H1 (cell line): ENCODE data around the gene HOXD12. TPM values are rescaled to one million over a fixed set of nuclear protein-coding genes. Genes with fewer than 3 reads are reported as not detected.

Experiments used
- CBX5 ChIP-seq: fragments of 300-800, 300-1000 bp; sonication (generic); IDR thresholded peaks from 2 replicates; pipeline ENCODE4 v1.7.1; 2016; ENCODE audit warnings: antibody characterized with exemption, low read length, low read depth
- CBX8 ChIP-seq: fragments of 300-800, 300-1000 bp; sonication (generic); IDR thresholded peaks from 2 replicates; pipeline ENCODE4 v1.7.1; 2016; ENCODE audit warnings: low read depth, low read length, borderline replicate concordance
- CTCF ChIP-seq, 3 experiments: IDR thresholded peaks; 1 replicate in 2 of 3; 2 replicates in 1 of 3; pipeline versions ENCODE4 v1.5.1 to v1.6.1; 2011; ENCODE audit warnings: low read length in 3 of 3, mild to moderate bottlenecking in 3 of 3, inconsistent platforms in 2 of 3, low read depth in 1 of 3, moderate library complexity in 1 of 3; ENCODE audit not compliant: insufficient read depth in 1 of 3; ENCODE audit errors: control extremely low read depth in 1 of 3
- EGR1 ChIP-seq: IDR thresholded peaks from 2 replicates; pipeline ENCODE4 v1.6.1; 2011; ENCODE audit warnings: low read depth, low read length, borderline replicate concordance
- SP1 ChIP-seq: IDR thresholded peaks from 2 replicates; pipeline ENCODE4 v1.6.1; 2011; ENCODE audit warnings: low read depth, low read length
- polyA plus RNA-seq, 7 experiments: library from polyadenylated mRNA; depleted of rRNA in 3 of 7; stranded (reverse) in 5 of 7; unstranded in 2 of 7; fragments of >200 nt in 5 of 7; fragments of 200-250 nt in 2 of 7; gene quantifications; 1 replicate in 5 of 7; 2 replicates in 1 of 7; 4 replicates in 1 of 7; pipeline versions ENCODE4 v1.2.1 to v1.2.3, GENCODE V29; 2011 to 2013; ENCODE audit warnings: missing spikeins in 2 of 7, mixed read lengths in 2 of 7
- total RNA-seq: library from RNA; stranded (reverse); fragmentation: NEBNext Ultra II Directional; extraction: Animal tissue kit (Norgen Biotek cat#: 25700); gene quantifications from 2 replicates; pipeline ENCODE4 v1.2.1, GENCODE V29; 2021

The HOXD12 gene
- total and polyA plus RNA-seq, 2 of the 8 experiments (the other 6 are each of a cell fraction or from before 2014, with no cell fraction given) = not detected

- TF ChIP-seq CTCF (IDR thresholded peaks at IDR 0.05; ENCODE audit: control extremely low read depth in 1 of 3, insufficient read depth in 1 of 3, low read depth in 1 of 3, low read length in 3 of 3) = no peak
- TF ChIP-seq EGR1 = no peak
- TF ChIP-seq CBX8 = no peak
- TF ChIP-seq CBX5 = no peak
- no peak for TF ChIP-seq SP1
These were observed 45.7 kb downstream of the HOXD12 start (continued) for GRCh38 chr2:176145085-176145969.
